NCI-H2081 (cell line): ENCODE data around the gene CPT1A.

Source experiments
- DNase-seq, 2 experiments: peaks; one replicate each; lab custom pipeline; 2025; lab: John Stamatoyannopoulos, UW

Gene CPT1A

DNA sequence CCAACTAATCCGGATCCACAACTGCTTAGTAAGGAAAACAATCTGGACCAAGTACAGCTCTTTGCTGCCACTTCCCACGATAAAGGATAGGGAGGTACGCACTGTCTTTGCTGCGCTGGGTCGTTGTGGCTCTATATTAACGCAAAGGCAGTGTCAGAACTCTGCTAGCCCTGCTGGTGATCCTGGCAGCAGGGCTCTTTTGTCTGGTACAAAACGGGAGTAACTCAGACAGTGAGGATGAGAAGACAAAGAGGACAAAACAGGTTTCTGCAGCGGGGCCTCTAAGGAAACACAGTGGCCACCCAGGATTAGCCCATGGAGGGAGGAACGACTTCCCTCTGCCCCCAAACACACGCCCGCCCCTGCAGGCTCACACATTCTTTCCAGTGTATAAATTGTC is 131.3 kb downstream of the CPT1A start:
- no peak for DNase-seq

DNA sequence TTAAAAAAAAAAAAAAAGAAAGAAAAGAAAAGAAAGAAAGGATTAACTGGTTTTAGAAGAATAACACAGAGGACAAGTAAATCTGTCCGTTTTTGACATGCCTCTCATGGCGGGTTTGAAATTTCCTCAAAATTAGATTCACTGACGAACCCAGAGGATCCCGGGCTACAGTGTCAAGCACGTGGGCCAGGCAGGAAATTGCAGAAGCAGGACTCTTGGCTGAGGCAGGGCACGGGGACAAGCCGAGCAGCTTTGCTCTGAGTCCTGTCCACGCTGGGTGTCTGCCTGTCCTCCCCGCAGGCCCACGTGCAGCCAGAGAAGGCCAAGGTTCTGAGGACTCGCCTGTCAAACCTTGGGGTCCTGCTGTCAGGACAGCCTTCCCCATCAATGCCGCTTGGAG is 132.7 kb downstream of the CPT1A start:
- DNase-seq = no peak

DNA sequence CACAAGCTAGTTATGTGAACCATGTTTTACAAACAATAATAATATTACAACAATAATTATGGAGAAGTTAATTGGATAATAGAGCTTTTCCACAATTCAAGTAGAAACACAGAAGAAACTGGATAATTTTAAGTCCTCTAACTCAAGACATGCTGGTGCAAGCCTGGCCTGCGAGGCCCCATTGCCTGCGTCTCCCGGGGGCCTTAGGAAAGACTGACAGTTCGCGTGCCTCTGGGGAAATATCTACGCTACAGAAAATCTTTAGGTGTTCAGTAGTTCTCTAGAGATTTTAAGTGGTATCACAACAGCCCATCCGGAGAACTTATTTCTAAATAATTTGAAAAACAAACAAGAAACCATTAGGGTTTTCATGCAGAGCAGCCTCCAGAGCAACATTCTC is 134.2 kb downstream of the CPT1A start:
- no peak for DNase-seq

DNA sequence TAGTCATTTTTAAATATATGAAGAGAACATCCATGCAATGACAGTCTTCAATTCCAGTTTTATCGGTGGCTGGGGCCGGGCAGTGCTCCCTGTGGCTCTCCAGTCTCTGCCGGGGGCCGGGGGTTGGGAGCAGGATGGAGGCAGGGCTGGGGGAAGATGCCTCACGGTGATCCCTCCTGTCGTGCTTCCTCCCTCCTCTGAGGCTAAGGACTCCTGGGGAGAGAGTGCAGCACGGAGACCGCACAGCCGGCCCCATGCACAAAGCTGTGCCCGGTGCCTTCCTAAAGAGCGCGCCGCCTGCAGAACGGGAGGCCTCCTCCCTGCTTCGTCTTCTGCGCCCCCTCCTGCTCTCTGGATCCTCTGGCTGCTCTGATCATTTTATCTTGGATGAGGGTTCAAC is 136.8 kb downstream of the CPT1A start:
- no peak for DNase-seq
